ENCODE data around the gene TAF1C.
A peak's percentile ranks its signal among the peaks of the same experiment; 100 is the strongest.

TAF1C gene

DNA sequence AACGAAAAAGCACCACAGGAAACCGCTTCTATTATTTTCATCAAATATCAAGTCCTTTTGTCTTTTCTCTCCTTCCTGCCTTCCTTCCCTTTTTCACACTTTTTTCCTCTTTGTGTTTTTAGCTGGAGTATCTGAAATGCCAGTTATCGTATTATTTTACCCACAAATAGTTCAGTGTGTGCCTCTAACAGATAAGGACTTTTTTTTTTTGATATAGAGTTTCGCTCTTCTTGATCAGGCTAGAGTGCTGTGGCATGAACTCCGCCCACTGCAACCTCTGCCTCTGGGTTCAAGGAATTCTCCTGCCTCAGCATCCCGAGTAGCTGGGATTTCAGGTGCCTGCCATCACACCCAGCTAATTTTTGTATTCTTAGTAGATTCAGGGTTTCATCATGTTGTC lies 31.1 kb downstream of the TAF1C start:
- DNase-seq, result no peak

GRCh38 chr16:84155226-84155625 lies 31.6 kb downstream of the TAF1C start:
- DNase-seq, result no peak

DNA sequence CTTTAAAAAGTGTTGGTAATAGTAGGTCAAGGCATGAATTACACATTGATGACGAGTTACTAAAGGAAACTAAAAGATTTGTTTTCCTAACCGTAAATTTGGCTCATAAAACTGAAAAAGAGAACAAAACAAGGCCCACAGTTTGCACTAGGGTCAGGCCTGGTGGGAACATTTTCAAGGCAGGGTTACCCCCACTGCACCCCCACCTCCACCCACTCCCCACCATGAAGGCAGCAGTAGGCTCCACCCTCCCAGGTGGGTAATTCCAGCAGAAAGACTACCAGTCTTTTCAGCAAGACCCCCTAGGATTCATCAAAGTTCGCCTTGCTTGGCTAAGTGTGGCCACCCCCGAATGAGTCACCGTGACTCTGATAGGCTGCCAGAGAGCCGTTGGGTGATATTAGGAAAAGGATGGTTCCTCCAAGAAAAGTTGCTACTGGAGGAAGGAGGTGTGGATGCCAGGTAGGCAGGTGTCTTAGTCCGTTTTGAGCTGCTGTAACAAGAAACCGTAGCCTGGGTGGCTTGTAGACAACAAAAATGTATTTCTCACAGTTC lies 33.1 kb downstream of the TAF1C start:
- no peak for DNase-seq

GRCh38 chr16:84150926-84151325 lies 35.9 kb downstream of the TAF1C start:
- no peak for DNase-seq

GRCh38 chr16:84144859-84145639 lies 41.8 kb downstream of the TAF1C start, which contains the start of the genes DNAAF1 and HSDL1:
Gene DNAAF1 (plus strand): TSS chr16:84145308. CDS start chr16:84145441, 133 bp downstream.
Gene HSDL1 (minus strand): TSS chr16:84145177. CDS start chr16:84131321, 13,856 bp downstream.
- peak; percentile 85 to 96 (median 91) for DNase-seq

DNA sequence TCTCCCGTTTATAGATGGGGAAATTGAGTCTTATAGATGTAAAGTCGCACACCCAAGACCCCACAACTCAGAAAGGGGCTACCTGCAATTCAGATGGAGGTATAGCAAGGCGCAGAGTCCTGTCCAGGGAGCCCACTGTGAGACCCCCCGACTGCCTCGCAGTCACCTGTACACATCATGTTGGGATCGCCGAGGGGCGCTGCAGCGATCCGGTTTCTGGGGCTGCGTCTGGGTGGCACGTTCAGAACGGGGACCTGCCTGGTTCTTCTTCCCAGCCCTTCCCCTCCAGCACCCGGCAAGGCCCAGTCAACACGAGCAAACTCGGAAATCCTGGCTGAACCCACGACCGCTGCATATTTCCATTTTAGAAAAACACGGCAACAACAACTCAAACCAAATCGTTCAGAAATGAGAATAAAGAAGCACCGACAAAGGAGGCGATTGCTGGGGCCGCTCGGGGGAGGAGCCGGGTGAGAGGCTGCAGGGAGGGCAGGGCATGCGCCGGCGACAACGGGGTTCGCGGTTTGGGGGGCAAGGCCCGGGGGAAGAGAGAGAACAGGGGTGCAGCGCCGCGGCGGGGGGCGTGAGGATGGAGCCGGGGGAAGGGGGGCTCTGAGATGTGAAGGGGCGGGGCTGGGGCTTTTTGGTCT lies 42.5 kb downstream of the TAF1C start:
- peak; percentile 23 to 44 (median 38) for DNase-seq

DNA sequence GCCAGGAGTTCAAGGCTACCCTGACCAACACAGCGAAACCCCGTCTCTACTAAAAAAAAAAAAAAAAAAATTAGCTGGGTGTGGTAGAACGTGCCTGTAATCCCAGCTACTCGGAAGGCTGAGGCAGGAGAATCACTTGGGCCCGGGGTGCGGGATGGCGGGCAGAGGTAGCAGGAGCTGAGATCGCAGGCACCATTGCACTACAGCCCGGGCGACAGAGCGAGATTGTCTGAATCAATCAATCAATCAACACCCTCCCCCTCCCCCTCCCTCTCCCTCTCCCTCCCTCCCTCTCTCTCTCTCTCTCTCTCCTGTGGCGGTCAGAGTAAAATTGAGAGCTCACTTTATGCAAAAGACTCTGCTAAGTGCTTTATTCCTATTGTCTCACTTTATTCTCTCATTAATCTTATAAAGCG lies 43.1 kb downstream of the TAF1C start:
- DNase-seq, result no peak

DNA sequence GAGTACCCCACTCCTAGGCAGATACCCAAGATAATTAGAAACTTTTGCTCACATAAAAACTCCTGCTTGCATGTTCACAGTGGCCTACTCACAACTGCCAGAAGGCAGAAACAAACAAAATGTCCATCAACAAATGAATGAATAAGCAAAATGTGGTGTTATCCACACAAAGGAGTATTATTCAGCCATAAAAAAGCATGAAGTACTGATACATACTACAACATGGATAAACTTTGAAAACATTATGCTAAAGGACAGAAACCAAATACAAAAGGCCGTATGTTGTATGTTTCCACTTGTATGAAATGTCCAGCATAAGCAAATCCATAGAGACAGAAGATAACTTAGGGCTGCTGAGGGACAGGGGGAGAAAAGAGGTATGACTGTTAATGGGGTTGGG lies 43.8 kb downstream of the TAF1C start:
- no peak for DNase-seq

- no peak for DNase-seq
Measured at GRCh38 chr16:84141143-84141670, 45.6 kb downstream of the TAF1C start.

DNA sequence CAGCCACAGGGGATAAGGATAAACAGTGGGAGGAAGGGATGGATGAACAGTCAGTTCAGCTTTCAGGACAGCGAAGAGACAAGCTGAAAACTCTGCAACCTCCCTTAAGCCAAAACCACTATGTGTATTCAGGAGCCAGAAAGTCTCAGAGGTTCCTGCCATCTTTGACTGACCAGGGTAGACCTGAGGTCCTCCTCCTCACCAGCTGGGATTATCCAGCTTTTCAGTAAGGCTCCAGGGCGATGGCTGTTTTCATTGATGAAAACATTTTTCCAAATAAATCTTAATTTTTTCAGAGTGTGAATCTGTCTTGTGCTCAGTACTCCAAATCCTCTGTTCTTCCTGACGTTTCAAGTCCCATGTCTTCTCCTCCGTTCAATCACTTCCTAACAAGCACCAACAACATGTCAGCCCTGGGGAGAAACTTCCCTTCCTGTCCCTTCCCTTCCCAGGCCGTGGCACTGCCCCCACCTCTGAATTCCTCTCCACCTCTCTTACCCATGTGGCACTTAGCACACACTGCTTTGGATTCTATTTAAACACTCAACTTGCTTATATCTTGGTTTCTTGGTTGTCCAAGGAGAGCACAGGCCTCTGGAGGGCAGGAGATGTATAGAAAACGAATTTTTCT lies 47.1 kb downstream of the TAF1C start:
- no peak for DNase-seq

- DNase-seq, result peak in 1 of 5 donors; percentile 66
Measured at GRCh38 chr16:84138824-84139627, 47.8 kb downstream of the TAF1C start.

- no peak for DNase-seq
Measured at GRCh38 chr16:84138500-84138823, 48.4 kb downstream of the TAF1C start.

DNA sequence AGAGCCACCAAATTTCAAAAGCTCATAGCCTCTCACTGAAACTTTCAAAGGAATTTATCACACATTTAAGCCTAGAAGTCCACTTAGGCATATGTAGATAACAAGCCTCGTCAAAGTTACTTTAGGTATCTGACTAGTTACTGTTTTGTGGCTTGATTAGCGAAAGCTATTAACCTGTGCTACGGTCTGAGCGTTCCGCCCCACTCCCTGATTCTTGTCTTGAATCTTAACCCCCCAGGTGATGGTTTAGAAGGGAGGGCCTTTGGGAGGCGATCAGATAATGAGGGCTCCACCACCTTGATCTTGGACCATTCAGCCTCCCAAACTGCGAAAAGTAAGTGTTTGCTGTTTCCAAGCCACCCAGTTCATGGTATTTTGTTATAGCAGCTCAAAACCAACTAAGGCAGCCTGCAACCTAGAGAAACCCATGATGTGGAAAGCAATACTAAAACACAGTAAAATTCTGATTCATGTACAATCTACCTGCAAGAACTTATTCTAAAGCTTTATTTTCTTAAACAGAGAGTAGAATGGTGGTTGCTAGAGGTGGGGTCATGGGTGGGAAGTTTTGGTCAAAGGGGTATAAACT lies 49.0 kb downstream of the TAF1C start:
- no peak for DNase-seq

- DNase-seq, result no peak
Measured at GRCh38 chr16:84137287-84137686, 49.6 kb downstream of the TAF1C start.

- DNase-seq, result no peak
Measured at GRCh38 chr16:84136331-84137125, 50.3 kb downstream of the TAF1C start.

GRCh38 chr16:84132527-84133285 lies 54.2 kb downstream of the TAF1C start:
- no peak for DNase-seq

GRCh38 chr16:84131117-84131516 lies 55.7 kb downstream of the TAF1C start:
- no peak for DNase-seq

All from T-helper 1 cell (primary cell).